Activated naive CD4-positive, alpha-beta T cell treated with anti-CD3 and anti-CD28 coated beads for 36 hours (primary cell): ENCODE data around the gene SMIM7. TPM values are rescaled to one million over a fixed set of nuclear protein-coding genes. Genes with fewer than 3 reads are reported as not detected.
"Not testable (repeated sequence)": the region's sequence is repeated elsewhere in the genome, so short reads cannot be mapped to it uniquely, and the experiment has no call there.

Experiments used
- CTCF ChIA-PET: fragments of 350-600 bp; sonication (Branson Sonifier 250); formaldehyde crosslinking; loops from one replicate; lab custom pipeline; 2021; ENCODE audit warnings: antibody characterized with exemption; lab: Charles Lee
- DNase-seq: peaks from one replicate; pipeline ENCODE4 v3.0.0-alpha.2; 2020
- H3K27ac Mint-ChIP-seq: one replicate; pipeline ENCODE4 v1.8.0; 2021; ENCODE audit warnings: mild to moderate bottlenecking, mixed read lengths
- H3K27me3 Mint-ChIP-seq: one replicate; pipeline ENCODE4 v1.8.0; 2021; ENCODE audit warnings: low read depth, mixed read lengths
- H3K36me3 Mint-ChIP-seq: one replicate; pipeline ENCODE4 v1.8.0; 2021; ENCODE audit warnings: low read depth, mixed read lengths
- H3K4me1 Mint-ChIP-seq: one replicate; pipeline ENCODE4 v1.8.0; 2021; ENCODE audit warnings: low read depth, mixed read lengths
- H3K4me3 Mint-ChIP-seq: one replicate; pipeline ENCODE4 v1.8.0; 2021; ENCODE audit warnings: mild to moderate bottlenecking, moderate library complexity, mixed read lengths
- H3K9me3 Mint-ChIP-seq: one replicate; pipeline ENCODE4 v1.8.0; 2021; ENCODE audit warnings: mixed read lengths
- intact Hi-C: fragments of 100-400 bp; cut with micrococcal nuclease; formaldehyde crosslinking; loops from one replicate; pipeline ENCODE4 v1.15.1; 2023
- total RNA-seq, 2 experiments: library from RNA; stranded (reverse); gene quantifications; one replicate each; pipeline ENCODE4 v1.2.3, GENCODE V29; 2021

The SMIM7 gene
- total RNA-seq, 2 experiments from 2014 or later, result 51.0 to 59.2 TPM

DNA sequence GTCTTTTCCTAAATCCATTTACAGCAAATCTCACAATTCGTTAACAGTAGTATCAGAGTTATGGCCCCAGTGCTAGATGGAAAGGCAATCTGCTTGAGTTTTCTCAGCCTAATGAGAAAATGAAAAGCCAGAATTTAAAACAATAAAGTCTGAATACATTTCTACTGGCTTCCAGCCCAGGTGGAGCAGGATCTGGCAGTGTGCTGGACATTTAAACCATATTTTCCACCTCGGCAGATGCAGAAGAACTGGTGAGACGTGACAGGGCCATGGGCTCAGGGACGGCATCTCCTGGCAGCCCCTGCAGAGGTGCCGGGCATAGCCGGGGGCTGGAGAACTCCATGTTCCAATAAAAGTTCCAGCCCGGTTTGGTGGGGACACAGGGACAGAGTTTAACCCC is 7.1 kb downstream of the SMIM7 start:
- Mint-ChIP-seq H3K4me3 (no peak overlapping the region), H3K9me3 (no peaks in the 10 kb centered on the region), H3K27ac (no peak overlapping the region), H3K4me1 (peaks cover 15% of the 10 kb centered on the region), H3K27me3 (no peaks in the 10 kb centered on the region), H3K36me3 (peaks cover 51% of the 10 kb centered on the region)
- CTCF ChIA-PET, result no interaction called here
- intact Hi-C loops, result no loop called here
- DNase-seq, result no peak

DNA sequence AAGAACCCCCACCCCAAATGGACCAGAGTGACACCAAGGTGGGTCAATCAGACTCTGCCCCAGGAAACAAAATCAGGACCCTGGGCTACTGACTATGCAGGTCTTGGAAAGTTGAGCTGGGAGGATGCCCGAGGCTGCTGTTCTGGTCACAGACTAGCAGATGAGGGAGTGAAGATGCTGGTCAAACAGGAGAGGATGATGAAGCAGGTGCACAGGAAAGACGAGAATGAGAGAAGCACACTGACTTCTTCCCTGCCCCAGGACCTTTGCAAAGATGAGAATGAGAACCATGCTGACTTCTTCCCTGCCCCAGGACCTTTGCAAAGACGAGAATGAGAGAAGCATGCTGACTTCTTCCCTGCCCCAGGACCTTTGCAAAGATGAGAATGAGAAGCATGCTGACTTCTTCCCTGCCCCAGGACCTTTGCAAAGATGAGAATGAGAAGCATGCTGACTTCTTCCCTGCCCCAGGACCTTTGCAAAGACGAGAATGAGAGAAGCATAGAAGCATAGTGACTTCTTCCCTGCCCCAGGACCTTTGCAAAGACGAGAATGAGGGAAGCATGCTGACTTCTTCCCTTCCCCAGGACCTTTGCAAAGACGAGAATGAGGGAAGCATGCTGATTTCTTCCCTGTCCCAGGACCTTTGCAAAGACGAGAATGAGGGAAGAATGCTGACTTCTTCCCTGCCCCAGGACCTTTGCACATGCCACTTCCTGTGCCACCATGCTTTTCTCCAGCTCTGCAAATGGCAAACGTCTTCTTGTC is 8.3 kb downstream of the SMIM7 start:
- H3K36me3 Mint-ChIP-seq, result peaks cover 48% of the 10 kb centered on the region
- H3K4me1 Mint-ChIP-seq, CTCF ChIA-PET, H3K4me3 Mint-ChIP-seq, H3K9me3 Mint-ChIP-seq, H3K27ac Mint-ChIP-seq, H3K27me3 Mint-ChIP-seq, DNase-seq, intact Hi-C loops: not testable (repeated sequence)

GRCh38 chr19:16650821-16651220 is 9.1 kb downstream of the SMIM7 start:
- no peak for DNase-seq
- Mint-ChIP-seq H3K27me3 (no peaks in the 10 kb centered on the region), H3K9me3 (no peaks in the 10 kb centered on the region), H3K27ac (no peak overlapping the region), H3K36me3 (peaks cover 42% of the 10 kb centered on the region), H3K4me1 (peaks cover 4% of the 10 kb centered on the region), H3K4me3 (no peak overlapping the region)
- CTCF ChIA-PET, result interaction anchor here (0.6 kb wide), 1 partner anchor 67 kb away, joined by 3 read pairs; no protein-coding TSS in a partner anchor
- intact Hi-C loops, result no loop called here

- CTCF ChIA-PET, result no interaction called here
- H3K27me3 Mint-ChIP-seq, result no peaks in the 10 kb centered on the region
- no peaks in the 10 kb centered on the region for H3K9me3 Mint-ChIP-seq
- no peak for DNase-seq
- peaks cover 47% of the 10 kb centered on the region for H3K36me3 Mint-ChIP-seq
- intact Hi-C loops, result no loop called here
- H3K4me1 Mint-ChIP-seq, result peaks cover 7% of the 10 kb centered on the region
- H3K4me3 Mint-ChIP-seq, result no peak overlapping the region
- H3K27ac Mint-ChIP-seq, result no peak overlapping the region
These were observed 10.2 kb downstream of the SMIM7 start for GRCh38 chr19:16649734-16650133.

DNA sequence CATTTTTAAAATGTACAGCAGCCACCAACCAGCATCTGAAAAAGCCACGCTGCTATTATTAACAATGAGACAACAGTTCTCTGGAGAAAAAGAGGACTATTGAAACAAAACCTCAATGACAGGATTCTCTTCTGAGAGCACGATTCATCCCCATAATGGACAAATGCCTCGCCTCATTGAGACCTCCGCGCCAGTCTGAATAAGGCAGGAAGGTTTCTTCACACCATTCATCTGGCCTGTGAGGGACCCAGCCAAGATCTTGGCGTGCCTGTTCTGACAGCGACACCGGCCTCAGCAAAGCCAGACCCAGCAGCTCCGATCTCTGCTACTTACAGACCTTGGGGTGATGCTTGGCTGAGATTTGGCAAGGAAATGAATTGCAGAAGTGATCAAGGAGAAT is 14.8 kb downstream of the SMIM7 start:
- DNase-seq, result no peak
- intact Hi-C loops, result no loop called here
- Mint-ChIP-seq H3K9me3 (no peaks in the 10 kb centered on the region), H3K4me3 (no peak overlapping the region), H3K27me3 (no peaks in the 10 kb centered on the region), H3K4me1 (peaks cover 6% of the 10 kb centered on the region), H3K27ac (no peak overlapping the region), H3K36me3 (peaks cover 38% of the 10 kb centered on the region)
- CTCF ChIA-PET, result interaction anchor here (0.7 kb wide), 1 partner anchor 105 kb away, joined by 3 read pairs; no protein-coding TSS in a partner anchor

DNA sequence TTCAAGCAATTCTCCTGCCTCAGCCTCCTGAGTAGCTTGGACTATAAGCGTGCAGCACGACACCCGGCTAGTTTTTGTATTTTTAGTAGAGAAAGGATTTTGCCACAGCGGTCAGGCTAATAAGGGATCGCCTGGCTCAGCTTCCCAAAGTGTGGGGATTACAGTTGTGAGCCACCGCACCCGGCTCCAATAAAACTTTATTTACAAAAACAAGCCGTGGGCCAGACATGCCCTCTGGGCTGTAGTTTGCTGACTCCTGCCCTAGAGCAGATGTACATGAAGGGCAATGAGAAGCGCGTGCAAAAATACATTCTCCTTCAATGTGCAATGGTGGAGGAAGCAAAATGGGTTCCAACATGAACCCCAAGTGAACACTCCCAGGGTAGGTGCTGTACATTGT is 18.2 kb downstream of the SMIM7 start:
- Mint-ChIP-seq H3K4me1 (peaks cover 14% of the 10 kb centered on the region), H3K27me3 (no peaks in the 10 kb centered on the region), H3K9me3 (no peaks in the 10 kb centered on the region), H3K27ac (no peak overlapping the region), H3K36me3 (peaks cover 36% of the 10 kb centered on the region), H3K4me3 (no peak overlapping the region)
- CTCF ChIA-PET, result interaction anchor here (0.6 kb wide), 1 partner anchor 32 kb away, joined by 7 read pairs; no protein-coding TSS in a partner anchor
- DNase-seq, result no peak
- intact Hi-C loops, result no loop called here

- Mint-ChIP-seq H3K4me3 (no peak overlapping the region), H3K36me3 (peaks cover 35% of the 10 kb centered on the region), H3K4me1 (peaks cover 14% of the 10 kb centered on the region), H3K9me3 (no peaks in the 10 kb centered on the region), H3K27ac (no peak overlapping the region), H3K27me3 (no peaks in the 10 kb centered on the region)
- CTCF ChIA-PET, result interaction anchor here (0.6 kb wide), 1 partner anchor 125 kb away, joined by 8 read pairs; no protein-coding TSS in a partner anchor
- no peak for DNase-seq
- intact Hi-C loops, result no loop called here
These were observed 19.0 kb downstream of the SMIM7 start for GRCh38 chr19:16640951-16641350.

GRCh38 chr19:16638666-16639065 is 21.3 kb downstream of the SMIM7 start:
- CTCF ChIA-PET, result interaction anchor here (0.6 kb wide), 1 partner anchor 75 kb away, joined by 3 read pairs; no protein-coding TSS in a partner anchor
- no peak overlapping the region for H3K4me3 Mint-ChIP-seq
- H3K27me3 Mint-ChIP-seq, result no peaks in the 10 kb centered on the region
- H3K36me3 Mint-ChIP-seq, result peaks cover 26% of the 10 kb centered on the region
- H3K9me3 Mint-ChIP-seq, result no peaks in the 10 kb centered on the region
- no peak overlapping the region for H3K27ac Mint-ChIP-seq
- peaks cover 12% of the 10 kb centered on the region for H3K4me1 Mint-ChIP-seq
- intact Hi-C loops, result no loop called here
- DNase-seq, result no peak

DNA sequence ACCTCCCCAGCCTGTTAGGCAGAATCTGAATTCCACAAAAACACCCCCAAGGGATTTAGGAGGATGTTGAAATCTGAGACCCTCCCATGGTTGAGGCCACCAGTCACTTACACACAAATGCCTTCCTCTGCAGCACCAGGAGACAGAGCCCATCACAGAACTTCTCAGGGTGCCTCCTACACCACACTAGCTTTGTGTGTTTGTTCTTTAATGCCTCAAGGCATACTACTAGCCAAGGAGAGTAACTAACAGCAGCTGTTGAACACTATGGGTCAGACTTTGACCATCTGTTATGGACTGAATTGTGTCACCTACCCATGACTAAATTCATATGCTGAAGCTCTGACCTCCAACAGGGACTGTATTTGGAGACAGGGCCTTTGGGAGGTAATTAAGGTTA is 22.4 kb downstream of the SMIM7 start:
- H3K27me3 Mint-ChIP-seq, result no peaks in the 10 kb centered on the region
- H3K36me3 Mint-ChIP-seq, result peaks cover 18% of the 10 kb centered on the region
- CTCF ChIA-PET, result interaction anchor here (0.6 kb wide), 1 partner anchor 46 kb away, joined by 3 read pairs; no protein-coding TSS in a partner anchor
- H3K9me3 Mint-ChIP-seq, result no peaks in the 10 kb centered on the region
- H3K27ac Mint-ChIP-seq, result no peak overlapping the region
- no peak overlapping the region for H3K4me3 Mint-ChIP-seq
- no peak for DNase-seq
- H3K4me1 Mint-ChIP-seq, result peaks cover 12% of the 10 kb centered on the region
- intact Hi-C loops, result no loop called here

GRCh38 chr19:16631465-16631864 is 28.5 kb downstream of the SMIM7 start:
- H3K4me1 Mint-ChIP-seq, result peaks cover 18% of the 10 kb centered on the region
- H3K27me3 Mint-ChIP-seq, result no peaks in the 10 kb centered on the region
- no peak overlapping the region for H3K4me3 Mint-ChIP-seq
- H3K36me3 Mint-ChIP-seq, result peaks cover 10% of the 10 kb centered on the region
- DNase-seq, result no peak
- intact Hi-C loops, result no loop called here
- CTCF ChIA-PET, result no interaction called here
- peak overlapping the region; percentile 41 for H3K27ac Mint-ChIP-seq
- no peaks in the 10 kb centered on the region for H3K9me3 Mint-ChIP-seq

- no peaks in the 10 kb centered on the region for H3K9me3 Mint-ChIP-seq
- no peaks in the 10 kb centered on the region for H3K27me3 Mint-ChIP-seq
- H3K27ac Mint-ChIP-seq, result peak overlapping the region; percentile 99
- peaks cover 41% of the 10 kb centered on the region for H3K4me1 Mint-ChIP-seq
- intact Hi-C loops, result loop anchor here (1.0 to 2.0 kb wide), 8 partner anchors 31 to 156 kb away; partner anchors contain the start of genes C19orf44, CALR3, CHERP and SLC35E1
- CTCF ChIA-PET, result interaction anchor here (0.7 kb wide), 1 partner anchor 1177 kb away, joined by 3 read pairs; no protein-coding TSS in a partner anchor
- peak overlapping the region; percentile 99 for H3K4me3 Mint-ChIP-seq
- peak; percentile 41 for DNase-seq
- H3K36me3 Mint-ChIP-seq, result peaks cover 11% of the 10 kb centered on the region
These were observed 30.8 kb downstream of the SMIM7 start for GRCh38 chr19:16628984-16629691.
